Activated CD4-positive, CD25-positive, alpha-beta regulatory T cell treated with anti-CD3 and anti-CD28 coated beads, Interleukin-2, amount 50 U/mL, for 72 hours (primary cell): ENCODE results near the gene CLSTN2.

Experiments
- DNase-seq: peaks from one replicate; pipeline ENCODE4 v3.0.0; 2021

The CLSTN2 gene

DNA sequence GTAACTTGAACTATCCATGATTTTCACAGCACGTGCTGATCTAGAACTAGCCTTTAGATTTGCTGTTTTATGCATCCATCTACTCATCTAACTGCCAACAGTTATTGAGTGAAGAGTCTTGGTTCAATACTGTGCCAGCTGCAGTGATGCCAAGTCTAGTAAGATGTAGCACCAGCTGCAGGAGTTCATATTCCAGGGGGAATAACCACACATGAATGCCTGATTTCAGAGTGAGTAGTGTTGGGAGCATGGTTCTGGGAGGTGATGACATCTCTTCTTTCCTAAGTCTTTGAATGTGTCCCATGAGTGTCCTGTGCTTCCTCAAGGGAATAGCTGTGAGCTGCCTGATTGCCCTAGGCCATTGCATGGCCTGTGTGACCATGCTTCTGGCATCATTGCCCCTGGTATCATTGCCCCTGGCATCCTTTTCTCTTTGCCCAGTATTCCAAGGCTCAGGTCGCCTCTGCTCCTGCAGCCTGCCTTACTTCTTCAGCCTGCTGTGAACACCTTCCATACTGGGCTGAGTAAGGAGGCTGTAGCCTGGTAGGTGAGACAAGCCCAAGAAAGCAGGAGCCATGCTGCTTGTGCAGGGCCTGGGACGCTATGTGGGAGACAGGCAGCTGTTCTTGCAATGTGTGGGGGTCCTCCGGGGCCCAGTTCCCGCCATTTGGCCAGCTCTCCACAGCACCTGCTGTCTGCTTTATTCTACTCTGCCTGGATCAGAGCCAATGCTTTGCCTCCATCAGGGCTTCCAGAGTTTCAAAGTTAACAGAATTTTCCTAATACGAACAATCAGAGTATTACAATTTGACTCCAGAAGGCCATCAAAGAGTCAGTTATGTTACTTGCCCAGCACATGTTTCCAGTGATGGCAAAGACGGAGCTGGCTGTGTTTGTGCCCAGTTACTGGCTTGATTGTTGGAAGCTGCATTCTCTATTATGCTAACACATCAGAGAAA lies 73.2 kb downstream of the CLSTN2 start:
- no peak for DNase-seq

DNA sequence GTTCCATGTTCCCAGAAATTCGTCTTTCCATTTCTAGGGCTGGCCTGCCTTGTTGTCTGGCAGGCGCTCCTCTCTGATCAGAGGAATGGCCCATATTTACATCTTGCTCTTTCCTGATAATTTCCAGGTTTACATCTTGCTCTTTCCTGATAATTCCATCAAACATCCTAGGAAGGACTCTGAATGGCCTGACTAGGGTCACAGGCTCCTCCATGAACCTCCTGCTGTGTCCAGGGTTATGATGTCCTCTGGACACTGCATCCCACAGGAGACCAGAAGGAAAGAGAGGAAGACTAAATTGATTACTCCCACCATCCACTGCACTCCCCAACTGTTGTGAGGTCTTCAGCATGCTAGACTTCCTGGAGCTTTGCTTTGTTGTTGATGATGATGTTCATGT lies 75.4 kb downstream of the CLSTN2 start:
- DNase-seq = no peak

DNA sequence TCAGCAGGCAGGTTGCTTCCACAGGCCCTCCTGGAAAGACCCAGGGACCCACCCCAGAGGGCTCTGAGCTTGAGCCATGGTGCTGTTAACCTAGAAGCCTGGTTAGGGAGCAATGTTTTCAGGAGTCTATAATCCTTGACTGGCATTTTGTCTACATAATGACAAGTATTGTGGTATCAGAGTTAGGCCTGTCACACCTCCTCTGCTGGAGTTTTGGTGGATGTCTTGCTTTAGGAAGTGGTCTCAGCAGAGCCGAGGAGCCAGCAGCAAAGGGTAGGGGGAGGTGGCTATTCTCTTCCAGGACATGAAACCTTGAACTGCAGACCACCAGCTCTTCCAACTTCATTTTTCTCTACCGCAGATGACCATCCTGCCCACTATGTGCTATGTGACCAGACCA lies 76.1 kb downstream of the CLSTN2 start:
- no peak for DNase-seq

- no peak for DNase-seq
Measured at GRCh38 chr3:140011611-140012277, 76.8 kb downstream of the CLSTN2 start.

DNA sequence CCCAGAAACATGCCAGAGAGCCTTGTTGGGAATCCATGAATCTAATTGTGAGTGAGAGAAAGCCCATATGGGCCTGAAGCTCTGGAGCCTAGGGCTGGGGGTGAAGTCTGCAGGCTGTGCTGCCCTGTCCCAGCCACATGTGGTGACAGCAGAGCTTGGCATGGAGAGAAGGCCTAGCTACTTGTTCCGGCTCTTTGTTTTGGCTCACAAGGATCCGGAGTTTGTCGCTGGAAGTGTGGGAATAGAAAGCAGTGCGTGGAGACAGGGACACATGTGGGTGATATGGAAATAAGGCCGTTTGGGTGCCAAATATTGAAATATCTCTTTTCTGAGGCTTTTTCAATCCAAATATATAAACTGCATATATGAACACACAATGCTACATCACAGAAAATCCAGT lies 78.2 kb downstream of the CLSTN2 start:
- DNase-seq = no peak

- no peak for DNase-seq
Measured at GRCh38 chr3:140014831-140015495, 80.0 kb downstream of the CLSTN2 start.

DNA sequence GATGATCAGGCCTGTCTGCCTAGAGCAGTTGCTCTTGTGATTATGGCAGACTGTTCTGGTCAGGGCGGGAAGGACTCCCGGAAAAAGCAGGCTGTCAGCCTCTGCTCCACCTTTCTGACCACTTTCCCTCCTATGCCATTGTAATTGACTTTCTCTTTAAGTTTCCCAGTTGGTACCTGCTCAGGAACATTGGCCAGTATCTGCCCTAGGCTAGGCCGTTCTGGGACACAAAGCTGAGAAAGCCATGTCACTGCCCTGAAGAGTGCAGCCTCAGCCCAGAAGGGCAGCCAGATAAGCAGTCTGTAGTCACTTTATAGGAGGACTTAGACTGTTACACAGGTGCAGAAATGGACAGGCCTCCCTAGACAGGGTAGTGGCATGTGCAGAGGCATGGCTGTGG lies 80.8 kb downstream of the CLSTN2 start:
- DNase-seq = no peak

DNA sequence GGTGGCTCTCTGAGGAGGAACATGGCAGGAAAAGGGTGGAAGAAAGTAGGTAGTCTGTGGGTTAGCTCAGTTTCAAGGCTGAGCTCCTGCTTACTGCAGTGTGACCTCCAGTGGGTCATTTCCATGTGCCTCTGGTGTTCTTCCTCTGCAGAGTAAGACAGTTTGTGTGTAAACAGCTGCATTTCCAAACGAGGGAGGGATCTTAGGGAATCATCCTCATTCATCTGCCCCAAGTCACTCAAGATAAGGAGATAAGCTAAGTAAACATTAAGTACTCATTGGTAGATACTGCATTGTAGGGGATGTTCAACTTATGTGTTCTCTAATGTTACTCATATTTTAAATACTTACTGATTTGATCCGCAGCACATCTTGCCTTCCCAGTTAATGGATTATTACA lies 83.6 kb downstream of the CLSTN2 start:
- DNase-seq = no peak

- no peak for DNase-seq
Measured at GRCh38 chr3:140019946-140020345, 85.0 kb downstream of the CLSTN2 start.

DNA sequence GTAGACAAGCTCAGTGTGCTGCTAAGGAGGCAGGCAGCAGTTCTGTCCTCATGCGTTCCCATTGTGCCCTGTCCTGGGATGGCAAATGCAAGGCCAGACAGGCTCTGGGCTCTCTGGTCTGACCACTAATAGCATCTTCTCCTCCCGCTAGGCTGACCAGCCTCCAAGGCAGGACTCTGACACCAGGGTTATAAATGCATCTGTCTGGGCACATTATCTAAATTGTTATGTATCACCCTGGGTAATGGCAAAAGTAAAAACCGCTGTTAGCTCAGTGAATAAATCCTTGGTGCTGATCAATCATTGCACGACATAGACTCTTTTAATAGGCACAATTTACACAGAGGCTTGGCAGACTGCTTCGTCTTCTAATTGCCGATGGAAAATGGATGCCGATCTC lies 85.6 kb downstream of the CLSTN2 start:
- DNase-seq = no peak

- DNase-seq = no peak
Measured at GRCh38 chr3:140021269-140021668, 86.3 kb downstream of the CLSTN2 start.

- DNase-seq = no peak
Measured at GRCh38 chr3:140022066-140022770, 87.2 kb downstream of the CLSTN2 start.

- DNase-seq = no peak
Measured at GRCh38 chr3:140023616-140024530, 88.9 kb downstream of the CLSTN2 start.

- DNase-seq = no peak
Measured at GRCh38 chr3:140031170-140031569, 96.2 kb downstream of the CLSTN2 start.

DNA sequence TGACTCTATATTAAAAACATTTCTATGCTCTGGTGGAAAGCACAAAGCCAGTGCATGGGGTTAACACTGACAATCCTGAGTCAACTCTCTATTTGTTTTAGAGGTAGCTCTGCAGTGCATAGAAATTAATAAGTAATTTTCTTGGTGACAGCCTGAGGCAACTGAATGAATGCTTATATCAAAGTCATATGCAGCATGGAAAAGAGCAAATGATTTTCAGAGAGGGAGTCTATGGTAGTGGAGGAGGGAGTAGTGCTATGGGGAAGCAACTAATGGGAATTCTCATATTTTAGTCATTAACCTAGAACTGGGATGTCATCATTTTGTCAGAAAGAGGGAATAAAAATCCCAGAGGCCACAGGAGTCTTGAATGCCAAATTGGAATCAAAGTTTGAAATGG lies 99.1 kb downstream of the CLSTN2 start:
- DNase-seq = no peak

GRCh38 chr3:140035871-140036270 lies 100.9 kb downstream of the CLSTN2 start:
- DNase-seq = no peak

DNA sequence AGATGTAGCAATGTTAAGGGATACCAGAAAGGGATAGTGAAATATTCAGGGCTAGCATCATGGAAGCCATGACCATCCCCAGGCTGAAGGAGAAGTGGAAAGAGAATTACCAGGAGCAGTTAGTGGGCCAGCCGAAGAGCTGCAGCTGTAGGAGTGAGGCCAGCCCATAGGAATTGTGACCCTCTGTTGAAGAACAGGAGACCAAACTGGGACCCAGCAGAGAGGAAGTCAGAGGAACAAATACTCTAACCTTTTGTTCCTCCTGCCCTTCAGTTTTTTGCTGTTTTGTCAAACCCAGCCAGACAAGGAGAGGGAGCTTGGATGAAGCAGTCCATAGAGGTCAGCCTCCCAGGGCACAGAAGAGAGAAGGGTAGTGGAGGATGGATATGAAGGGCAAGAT lies 115.4 kb downstream of the CLSTN2 start:
- DNase-seq = no peak

DNA sequence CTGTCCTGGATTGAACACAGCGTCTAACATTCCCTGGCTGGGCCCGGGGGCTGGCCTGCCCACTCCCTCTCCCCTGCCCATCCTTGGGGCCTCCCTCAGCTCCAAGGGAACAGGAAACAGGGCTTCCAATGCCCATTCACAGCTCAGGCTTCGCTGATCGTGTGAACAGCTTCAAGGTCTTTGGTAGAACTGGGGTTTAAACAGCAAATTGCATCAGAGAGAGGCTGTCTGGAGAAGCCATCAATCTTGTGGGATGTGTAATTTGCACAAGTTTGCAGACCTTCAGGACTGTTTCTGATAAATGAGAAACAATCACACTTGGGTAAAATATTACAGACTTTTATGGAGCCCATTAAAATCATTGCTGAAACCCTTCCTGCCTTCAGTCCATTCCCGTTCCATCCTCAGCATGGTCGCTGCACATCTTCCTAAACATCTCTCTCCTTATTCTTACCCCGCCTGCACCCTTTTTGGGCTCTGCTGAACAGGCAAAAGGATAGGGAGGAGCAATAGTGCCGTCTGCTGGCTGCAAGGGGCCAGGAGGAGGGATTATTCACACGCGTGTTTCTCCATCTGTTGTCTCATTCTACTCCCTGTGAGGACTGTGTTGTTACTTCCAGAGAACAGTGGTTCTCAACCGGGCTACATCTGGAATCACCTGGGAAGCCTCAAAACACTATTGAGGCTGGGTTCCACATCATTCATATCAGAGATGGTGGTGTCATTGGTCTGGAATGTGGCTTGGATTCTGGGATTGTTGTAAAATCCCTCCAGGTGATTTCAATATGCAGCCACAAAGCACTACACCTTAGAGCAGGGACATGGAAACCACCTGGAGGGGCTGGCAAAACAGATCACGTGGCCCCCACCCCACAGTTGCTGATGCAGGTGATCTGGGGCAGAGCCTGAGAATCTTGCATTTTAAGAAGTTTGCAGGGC lies 116.3 kb downstream of the CLSTN2 start:
- DNase-seq = no peak

DNA sequence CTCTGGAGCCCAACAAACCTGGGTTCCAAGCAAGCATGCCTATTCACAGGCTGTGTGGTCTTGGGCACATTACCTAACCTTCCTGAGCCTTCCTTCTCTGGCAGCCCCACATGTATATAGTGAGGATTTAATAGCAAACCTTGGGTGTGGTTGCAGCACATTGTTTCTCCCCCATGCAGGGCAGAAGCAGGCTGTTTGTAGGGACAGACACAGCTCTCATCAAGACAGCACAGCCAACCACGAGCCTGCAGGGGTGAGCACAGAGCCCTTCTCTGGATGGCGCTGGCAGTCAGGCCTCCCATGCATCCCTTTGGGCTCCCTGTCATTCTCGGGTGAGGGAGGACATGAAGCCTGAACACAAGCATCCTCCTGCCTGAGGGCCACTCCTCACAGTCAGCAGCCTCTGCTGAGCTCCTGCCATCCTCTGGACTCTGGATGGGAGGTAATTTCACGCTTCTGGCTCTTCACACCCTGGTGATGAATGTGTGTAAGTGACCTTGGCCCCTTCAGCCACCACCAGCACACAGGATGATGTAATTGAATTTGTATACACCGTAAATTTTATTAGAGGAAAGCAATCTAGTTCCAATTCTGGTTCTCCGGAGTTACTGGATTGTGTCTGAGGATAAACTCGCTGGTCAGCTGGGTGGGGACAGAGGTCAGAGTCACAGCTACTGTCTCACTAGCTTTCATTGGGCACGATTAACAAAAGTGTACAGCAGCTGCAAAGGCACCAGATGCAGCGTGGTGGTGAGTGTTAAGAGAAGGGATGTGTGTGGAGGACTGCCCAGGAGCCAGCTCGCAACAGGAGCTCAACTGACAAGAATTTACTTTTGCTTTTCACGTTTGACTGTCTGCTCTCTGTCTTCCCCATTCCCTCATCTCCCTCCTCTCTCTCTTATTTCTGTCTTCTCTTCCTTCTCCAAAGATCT lies 118.1 kb downstream of the CLSTN2 start:
- DNase-seq = no peak

DNA sequence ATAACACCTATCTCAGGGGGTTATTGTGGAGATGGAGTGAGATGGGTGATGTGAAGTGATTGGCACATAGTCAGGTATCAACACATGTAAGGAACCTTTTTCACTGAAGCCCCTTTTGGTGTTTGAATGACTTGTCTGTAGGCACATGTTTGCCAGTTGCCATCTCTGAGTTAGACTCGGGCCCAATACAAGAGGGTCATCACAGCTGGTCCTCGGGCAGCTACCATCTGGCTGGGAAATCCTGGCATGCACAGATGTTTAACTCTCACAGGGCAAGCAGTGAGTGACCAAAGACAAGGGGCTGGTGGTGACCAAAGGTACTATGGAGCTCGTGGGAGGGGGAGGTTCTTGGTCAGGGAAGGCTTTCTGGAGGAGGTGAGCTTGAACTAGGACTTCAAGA lies 118.8 kb downstream of the CLSTN2 start:
- no peak for DNase-seq
